Measurements from ENCODE around the gene FAM114A1.

The FAM114A1 gene

DNA sequence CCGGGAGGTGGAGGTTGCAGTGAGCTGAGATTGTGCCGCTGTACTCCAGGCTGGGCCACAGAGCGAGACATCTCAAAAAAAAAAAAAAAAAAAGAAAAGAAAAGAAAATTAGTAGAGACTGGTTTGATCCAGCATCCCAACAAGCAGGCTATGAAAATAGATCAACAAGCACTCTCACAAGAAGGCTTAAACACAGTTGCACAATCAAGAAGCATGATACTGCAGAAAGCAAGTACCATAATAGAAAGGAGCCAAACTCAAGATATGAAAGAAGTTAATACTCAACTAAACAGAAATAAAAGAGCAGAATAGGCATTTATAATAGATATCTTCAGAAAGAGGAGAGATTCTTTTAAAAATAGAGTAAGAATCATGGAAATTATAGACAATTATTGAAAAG is 21.6 kb upstream of the FAM114A1 start:
- no peak for DNase-seq (ENCODE audit: extremely low read depth, insufficient read length)
- no peaks in the 10 kb centered on the region for H3K27me3 ChIP-seq (replicated peaks; ENCODE audit: control insufficient read depth, insufficient read depth, low read length)
- H3K36me3 ChIP-seq (ENCODE audit: control insufficient read depth, insufficient read depth, low read length): peaks cover 4% of the 10 kb centered on the region
- TF ChIP-seq CTCF (IDR thresholded peaks at IDR 0.05; ENCODE audit: insufficient read depth, low read length, poor library complexity, severe bottlenecking): no peak
- no peak overlapping the region for H3K4me3 ChIP-seq (replicated peaks; ENCODE audit: low read depth, low read length)

GRCh38 chr4:38855466-38855865 is 12.1 kb upstream of the FAM114A1 start:
- Histone ChIP-seq H3K4me3 (replicated peaks; ENCODE audit: low read depth, low read length) (peak overlapping the region; percentile 59), H3K27me3 (replicated peaks; ENCODE audit: control insufficient read depth, insufficient read depth, low read length) (no peaks in the 10 kb centered on the region), H3K36me3 (ENCODE audit: control insufficient read depth, insufficient read depth, low read length) (no peaks in the 10 kb centered on the region)
- TF ChIP-seq CTCF (IDR thresholded peaks at IDR 0.05; ENCODE audit: insufficient read depth, low read length, poor library complexity, severe bottlenecking): no peak
- peak; percentile 20 for DNase-seq (ENCODE audit: extremely low read depth, insufficient read length)

DNA sequence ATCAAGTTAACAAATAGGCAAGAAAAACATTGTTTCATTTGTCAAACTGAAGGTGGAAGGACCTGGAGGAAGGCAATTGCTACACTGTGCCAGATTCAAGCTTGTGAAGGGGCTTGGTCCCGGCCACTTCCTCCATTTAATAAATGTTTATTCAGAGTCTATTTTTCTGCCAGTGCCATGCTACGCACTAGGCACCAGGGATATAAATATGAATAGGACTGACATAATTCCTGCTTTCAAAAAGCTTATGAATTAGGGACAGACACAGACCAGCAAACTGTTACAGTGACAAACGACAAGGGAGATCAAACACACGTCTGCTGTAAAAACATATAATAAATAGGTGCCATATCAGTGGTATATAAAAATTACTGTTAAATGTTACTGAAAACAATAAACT is 11.6 kb upstream of the FAM114A1 start:
- TF ChIP-seq CTCF (IDR thresholded peaks at IDR 0.05; ENCODE audit: insufficient read depth, low read length, poor library complexity, severe bottlenecking): no peak
- peak; percentile 46 for DNase-seq (ENCODE audit: extremely low read depth, insufficient read length)
- Histone ChIP-seq H3K36me3 (ENCODE audit: control insufficient read depth, insufficient read depth, low read length) (no peaks in the 10 kb centered on the region), H3K4me3 (replicated peaks; ENCODE audit: low read depth, low read length) (peak overlapping the region; percentile 59), H3K27me3 (replicated peaks; ENCODE audit: control insufficient read depth, insufficient read depth, low read length) (no peaks in the 10 kb centered on the region)

- Histone ChIP-seq H3K27me3 (replicated peaks; ENCODE audit: control insufficient read depth, insufficient read depth, low read length) (no peaks in the 10 kb centered on the region), H3K4me3 (replicated peaks; ENCODE audit: low read depth, low read length) (peak within 1 kb of the TSS; percentile 59), H3K36me3 (ENCODE audit: control insufficient read depth, insufficient read depth, low read length) (no peaks in the 10 kb centered on the region)
- DNase-seq (ENCODE audit: extremely low read depth, insufficient read length): peak; percentile 72
- TF ChIP-seq CTCF (IDR thresholded peaks at IDR 0.05; ENCODE audit: insufficient read depth, low read length, poor library complexity, severe bottlenecking): peak; percentile 66
These were observed 10.9 kb upstream of the FAM114A1 start, which contains the start of gene TLR6 for GRCh38 chr4:38856524-38857337. Gene TLR6 (minus strand): TSS chr4:38856817. CDS start chr4:38829473, 27,344 bp downstream.

DNA sequence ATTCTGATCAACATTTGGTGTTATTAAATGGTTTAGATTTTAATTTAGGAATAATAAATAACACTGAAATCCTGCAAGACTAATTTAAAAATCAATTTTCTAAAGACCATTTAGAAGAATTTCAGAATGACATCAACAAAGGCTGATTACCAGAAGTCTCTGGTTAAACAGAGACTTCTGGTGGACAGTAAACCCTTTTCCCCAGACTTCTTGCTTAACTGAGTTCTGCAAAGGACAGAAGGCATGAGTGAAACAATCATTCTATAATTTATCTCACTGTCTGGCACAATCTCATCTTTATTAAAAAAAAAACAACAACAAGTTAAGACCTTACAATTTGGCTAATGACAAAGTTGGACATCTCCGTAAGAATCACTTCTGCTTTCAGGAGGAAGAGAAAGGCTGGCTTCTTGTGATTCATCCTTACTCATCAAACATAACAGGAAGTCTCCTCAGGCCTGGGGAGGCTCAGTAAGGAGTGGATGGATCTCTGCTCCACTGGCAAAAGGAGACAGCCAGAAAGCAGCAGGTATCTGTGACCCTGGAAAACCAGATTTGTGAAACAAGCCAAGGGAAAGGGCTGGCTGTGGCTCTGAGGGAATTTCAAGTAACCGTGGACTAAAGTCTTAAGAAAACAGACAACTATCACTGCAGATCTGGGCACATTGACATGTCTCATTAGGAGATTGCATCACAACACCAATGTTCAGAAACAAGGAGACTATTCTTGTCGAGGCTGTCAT is 10.1 kb upstream of the FAM114A1 start:
- TF ChIP-seq CTCF (IDR thresholded peaks at IDR 0.05; ENCODE audit: insufficient read depth, low read length, poor library complexity, severe bottlenecking): no peak
- H3K4me3 ChIP-seq (replicated peaks; ENCODE audit: low read depth, low read length): no peak overlapping the region; the same call in 1 of the 2 replicates
- H3K27me3 ChIP-seq (replicated peaks; ENCODE audit: control insufficient read depth, insufficient read depth, low read length): no peaks in the 10 kb centered on the region
- peak; percentile 79 for DNase-seq (ENCODE audit: extremely low read depth, insufficient read length)
- H3K36me3 ChIP-seq (ENCODE audit: control insufficient read depth, insufficient read depth, low read length): no peaks in the 10 kb centered on the region

Measured in GM06990 (cell line).